HepG2 (cell line): Measurements from ENCODE around the gene CAMTA2. TPM values are rescaled to one million over a fixed set of nuclear protein-coding genes. Genes with fewer than 3 reads are reported as not detected.

Experiments used
- ARHGAP35 ChIP-seq: sonication (generic); formaldehyde crosslinking; IDR thresholded peaks from 2 replicates; pipeline ENCODE4 v1.9.0; 2022; ENCODE audit warnings: mild to moderate bottlenecking, inconsistent platforms, moderate library complexity, missing genetic modification reagents, borderline replicate concordance
- ATF7-NPFF ChIP-seq: sonication (generic); formaldehyde crosslinking; IDR thresholded peaks from 2 replicates; pipeline ENCODE4 v1.8.1; 2023; ENCODE audit warnings: mild to moderate bottlenecking, low read depth, missing genetic modification reagents, moderate library complexity
- BCL6 ChIP-seq: IDR thresholded peaks from 2 replicates; pipeline ENCODE4 v1.6.1; 2016; ENCODE audit warnings: missing genetic modification reagents, missing compliant biosample characterization
- HIVEP1 ChIP-seq: sonication (generic); formaldehyde crosslinking; IDR thresholded peaks from 2 replicates; pipeline ENCODE4 v1.4.0; 2020; ENCODE audit warnings: mild to moderate bottlenecking, missing genetic modification reagents
- HMG20B ChIP-seq: conservative IDR thresholded peaks from 2 replicates; pipeline ENCODE4 v1.6.1; 2016; ENCODE audit warnings: missing genetic modification reagents, missing compliant biosample characterization
- MED1 ChIP-seq: sonication (generic); formaldehyde crosslinking; IDR thresholded peaks from 2 replicates; pipeline ENCODE4 v1.4.0; 2020; ENCODE audit warnings: missing genetic modification reagents
- NKX3-1 ChIP-seq: sonication (generic); formaldehyde crosslinking; IDR thresholded peaks from 2 replicates; pipeline ENCODE4 v1.5.0; 2020; ENCODE audit warnings: missing genetic modification reagents
- TARDBP ChIP-seq: sonication (generic); formaldehyde crosslinking; IDR thresholded peaks from 2 replicates; pipeline ENCODE4 v1.8.0; 2022; ENCODE audit warnings: mild to moderate bottlenecking, missing genetic modification reagents
- XBP1 ChIP-seq: sonication (generic); formaldehyde crosslinking; IDR thresholded peaks from 2 replicates; pipeline ENCODE4 v1.5.0; 2020; ENCODE audit warnings: missing genetic modification reagents
- ZNF20 ChIP-seq: sonication (generic); formaldehyde crosslinking; IDR thresholded peaks from 2 replicates; pipeline ENCODE4 v1.4.0; 2020; ENCODE audit warnings: mild to moderate bottlenecking, moderate library complexity, missing genetic modification reagents
- ZNF230 ChIP-seq: sonication (generic); formaldehyde crosslinking; IDR thresholded peaks from 2 replicates; pipeline ENCODE4 v1.4.0; 2020; ENCODE audit warnings: mild to moderate bottlenecking, missing genetic modification reagents
- polyA plus RNA-seq, 8 experiments: library from polyadenylated mRNA; depleted of rRNA in 3 of 8; stranded (reverse) in 7 of 8; unstranded in 1 of 8; fragments of >200 nt; fragmentation: Illumina TruSeq in 4 of 8; extraction: Trizol in 4 of 8; gene quantifications; 2 replicates each; pipeline versions ENCODE4 v1.2.1 to v1.2.3, GENCODE V29; 2011 to 2016; ENCODE audit warnings: low read depth in 4 of 8, missing spikeins in 1 of 8, mixed read lengths in 1 of 8; ENCODE audit not compliant: insufficient read depth in 1 of 8
- total RNA-seq, 5 experiments: library from RNA; depleted of rRNA; stranded (reverse); fragments of >200 nt; fragmentation: Illumina TruSeq; extraction: Trizol; gene quantifications; 2 replicates each; pipeline ENCODE4 v1.2.3, GENCODE V29; 2016; ENCODE audit warnings: low read depth in 1 of 5
- TF ChIP-seq, protein P1 (sequence below): sonication (generic); formaldehyde crosslinking; IDR thresholded peaks from 2 replicates; pipeline ENCODE4 v1.5.0; 2020; ENCODE audit warnings: mild to moderate bottlenecking, missing genetic modification reagents, borderline replicate concordance
- TF ChIP-seq, protein P2 (sequence below): IDR thresholded peaks from 2 replicates; pipeline ENCODE4 v1.6.1; 2016; ENCODE audit warnings: control low read depth
- TF ChIP-seq, protein P3 (sequence below): sonication (generic); formaldehyde crosslinking; IDR thresholded peaks from 2 replicates; pipeline ENCODE4 v1.5.0; 2020; ENCODE audit warnings: mild to moderate bottlenecking, low read depth, missing genetic modification reagents, borderline replicate concordance
- TF ChIP-seq, protein P4 (sequence below), 2 experiments: sonication (generic) in 1 of 2; formaldehyde crosslinking in 1 of 2; IDR thresholded peaks; 2 replicates each; pipeline versions ENCODE4 v1.4.0 to v1.6.1; 2018 to 2020; ENCODE audit warnings: missing genetic modification reagents in 2 of 2, borderline replicate concordance in 1 of 2, low read depth in 1 of 2, mild to moderate bottlenecking in 1 of 2, missing biosample characterization in 1 of 2
- TF ChIP-seq, protein P5 (sequence below): sonication (generic); formaldehyde crosslinking; IDR thresholded peaks from 2 replicates; pipeline ENCODE4 v1.4.0; 2020; ENCODE audit warnings: missing genetic modification reagents

The CAMTA2 gene
- total and polyA plus RNA-seq, 2 of the 13 experiments (the other 11 are each of a cell fraction or from before 2014, with no cell fraction given) = 4.1 to 7.1 TPM

DNA sequence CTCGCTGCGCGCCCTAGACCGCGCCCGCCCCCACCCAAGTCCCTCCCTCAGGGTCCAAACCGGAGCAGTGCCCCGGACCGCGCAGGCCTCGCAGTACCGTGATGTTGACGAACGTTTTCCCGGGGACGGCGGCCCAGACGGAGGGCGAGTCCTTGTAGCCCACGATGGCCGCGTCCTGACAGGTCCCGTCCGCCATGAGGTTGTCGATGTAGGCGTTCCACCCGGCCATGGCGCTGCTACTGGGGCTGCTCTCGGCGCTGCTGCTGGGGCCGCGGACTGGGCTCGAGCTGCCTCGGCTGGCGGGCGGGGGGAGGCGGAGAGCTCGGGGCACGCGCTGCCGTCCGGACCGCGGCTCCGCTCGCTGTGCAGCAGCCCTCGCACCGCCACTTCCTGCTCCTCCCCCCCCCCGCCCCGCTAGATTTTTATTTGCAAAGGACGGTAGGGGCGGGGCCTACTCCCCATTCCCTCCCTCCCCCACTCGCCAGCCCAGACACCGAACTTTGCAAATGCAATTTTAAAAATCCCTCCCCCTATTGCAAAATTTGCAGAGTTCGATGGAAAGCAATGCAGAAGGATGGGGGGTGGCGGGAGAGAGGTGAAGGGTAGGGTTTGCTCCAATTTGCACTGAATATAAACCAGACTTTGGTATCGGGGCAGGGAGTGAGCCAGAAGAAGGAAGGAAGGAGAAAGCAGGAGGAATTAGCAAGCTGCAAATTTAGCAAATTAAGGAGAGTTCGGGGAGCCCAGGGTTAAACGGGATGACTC is 39.1 kb downstream of the CAMTA2 start, which contains the start of gene PFN1 (continued):
- TF ChIP-seq, protein P1, sequence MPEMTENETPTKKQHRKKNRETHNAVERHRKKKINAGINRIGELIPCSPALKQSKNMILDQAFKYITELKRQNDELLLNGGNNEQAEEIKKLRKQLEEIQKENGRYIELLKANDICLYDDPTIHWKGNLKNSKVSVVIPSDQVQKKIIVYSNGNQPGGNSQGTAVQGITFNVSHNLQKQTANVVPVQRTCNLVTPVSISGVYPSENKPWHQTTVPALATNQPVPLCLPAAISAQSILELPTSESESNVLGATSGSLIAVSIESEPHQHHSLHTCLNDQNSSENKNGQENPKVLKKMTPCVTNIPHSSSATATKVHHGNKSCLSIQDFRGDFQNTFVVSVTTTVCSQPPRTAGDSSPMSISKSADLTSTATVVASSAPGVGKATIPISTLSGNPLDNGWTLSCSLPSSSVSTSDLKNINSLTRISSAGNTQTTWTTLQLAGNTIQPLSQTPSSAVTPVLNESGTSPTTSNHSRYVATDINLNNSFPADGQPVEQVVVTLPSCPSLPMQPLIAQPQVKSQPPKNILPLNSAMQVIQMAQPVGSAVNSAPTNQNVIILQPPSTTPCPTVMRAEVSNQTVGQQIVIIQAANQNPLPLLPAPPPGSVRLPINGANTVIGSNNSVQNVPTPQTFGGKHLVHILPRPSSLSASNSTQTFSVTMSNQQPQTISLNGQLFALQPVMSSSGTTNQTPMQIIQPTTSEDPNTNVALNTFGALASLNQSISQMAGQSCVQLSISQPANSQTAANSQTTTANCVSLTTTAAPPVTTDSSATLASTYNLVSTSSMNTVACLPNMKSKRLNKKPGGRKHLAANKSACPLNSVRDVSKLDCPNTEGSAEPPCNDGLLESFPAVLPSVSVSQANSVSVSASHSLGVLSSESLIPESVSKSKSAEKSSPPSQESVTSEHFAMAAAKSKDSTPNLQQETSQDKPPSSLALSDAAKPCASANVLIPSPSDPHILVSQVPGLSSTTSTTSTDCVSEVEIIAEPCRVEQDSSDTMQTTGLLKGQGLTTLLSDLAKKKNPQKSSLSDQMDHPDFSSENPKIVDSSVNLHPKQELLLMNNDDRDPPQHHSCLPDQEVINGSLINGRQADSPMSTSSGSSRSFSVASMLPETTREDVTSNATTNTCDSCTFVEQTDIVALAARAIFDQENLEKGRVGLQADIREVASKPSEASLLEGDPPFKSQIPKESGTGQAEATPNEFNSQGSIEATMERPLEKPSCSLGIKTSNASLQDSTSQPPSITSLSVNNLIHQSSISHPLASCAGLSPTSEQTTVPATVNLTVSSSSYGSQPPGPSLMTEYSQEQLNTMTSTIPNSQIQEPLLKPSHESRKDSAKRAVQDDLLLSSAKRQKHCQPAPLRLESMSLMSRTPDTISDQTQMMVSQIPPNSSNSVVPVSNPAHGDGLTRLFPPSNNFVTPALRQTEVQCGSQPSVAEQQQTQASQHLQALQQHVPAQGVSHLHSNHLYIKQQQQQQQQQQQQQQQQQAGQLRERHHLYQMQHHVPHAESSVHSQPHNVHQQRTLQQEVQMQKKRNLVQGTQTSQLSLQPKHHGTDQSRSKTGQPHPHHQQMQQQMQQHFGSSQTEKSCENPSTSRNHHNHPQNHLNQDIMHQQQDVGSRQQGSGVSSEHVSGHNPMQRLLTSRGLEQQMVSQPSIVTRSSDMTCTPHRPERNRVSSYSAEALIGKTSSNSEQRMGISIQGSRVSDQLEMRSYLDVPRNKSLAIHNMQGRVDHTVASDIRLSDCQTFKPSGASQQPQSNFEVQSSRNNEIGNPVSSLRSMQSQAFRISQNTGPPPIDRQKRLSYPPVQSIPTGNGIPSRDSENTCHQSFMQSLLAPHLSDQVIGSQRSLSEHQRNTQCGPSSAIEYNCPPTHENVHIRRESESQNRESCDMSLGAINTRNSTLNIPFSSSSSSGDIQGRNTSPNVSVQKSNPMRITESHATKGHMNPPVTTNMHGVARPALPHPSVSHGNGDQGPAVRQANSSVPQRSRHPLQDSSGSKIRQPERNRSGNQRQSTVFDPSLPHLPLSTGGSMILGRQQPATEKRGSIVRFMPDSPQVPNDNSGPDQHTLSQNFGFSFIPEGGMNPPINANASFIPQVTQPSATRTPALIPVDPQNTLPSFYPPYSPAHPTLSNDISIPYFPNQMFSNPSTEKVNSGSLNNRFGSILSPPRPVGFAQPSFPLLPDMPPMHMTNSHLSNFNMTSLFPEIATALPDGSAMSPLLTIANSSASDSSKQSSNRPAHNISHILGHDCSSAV (CRISPR knock-in tag) = no peak
- TF ChIP-seq, protein P2, sequence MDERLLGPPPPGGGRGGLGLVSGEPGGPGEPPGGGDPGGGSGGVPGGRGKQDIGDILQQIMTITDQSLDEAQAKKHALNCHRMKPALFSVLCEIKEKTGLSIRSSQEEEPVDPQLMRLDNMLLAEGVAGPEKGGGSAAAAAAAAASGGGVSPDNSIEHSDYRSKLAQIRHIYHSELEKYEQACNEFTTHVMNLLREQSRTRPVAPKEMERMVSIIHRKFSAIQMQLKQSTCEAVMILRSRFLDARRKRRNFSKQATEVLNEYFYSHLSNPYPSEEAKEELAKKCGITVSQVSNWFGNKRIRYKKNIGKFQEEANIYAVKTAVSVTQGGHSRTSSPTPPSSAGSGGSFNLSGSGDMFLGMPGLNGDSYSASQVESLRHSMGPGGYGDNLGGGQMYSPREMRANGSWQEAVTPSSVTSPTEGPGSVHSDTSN (CRISPR knock-in tag) = no peak
- TF ChIP-seq NKX3-1 (CRISPR knock-in tag) (0 out of 2 replicates have a peak, but pooled peaks have one; percentile 26), MED1 (CRISPR knock-in tag) (peak; percentile 63), HIVEP1 (CRISPR knock-in tag) (no peak), ATF7-NPFF (CRISPR knock-in tag) (no peak), BCL6 (no peak), ZNF20 (CRISPR knock-in tag) (peak; percentile 63; the same call in 1 of the 2 replicates), ARHGAP35 (CRISPR knock-in tag) (peak; percentile 69; the same call in 1 of the 2 replicates), ZNF230 (CRISPR knock-in tag) (no peak), TARDBP (CRISPR knock-in tag) (no peak), XBP1 (CRISPR knock-in tag) (no peak), HMG20B (CRISPR knock-in tag) (no peak)
- TF ChIP-seq, protein P3, sequence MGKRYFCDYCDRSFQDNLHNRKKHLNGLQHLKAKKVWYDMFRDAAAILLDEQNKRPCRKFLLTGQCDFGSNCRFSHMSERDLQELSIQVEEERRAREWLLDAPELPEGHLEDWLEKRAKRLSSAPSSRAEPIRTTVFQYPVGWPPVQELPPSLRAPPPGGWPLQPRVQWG = no peak
- TF ChIP-seq, protein P4, sequence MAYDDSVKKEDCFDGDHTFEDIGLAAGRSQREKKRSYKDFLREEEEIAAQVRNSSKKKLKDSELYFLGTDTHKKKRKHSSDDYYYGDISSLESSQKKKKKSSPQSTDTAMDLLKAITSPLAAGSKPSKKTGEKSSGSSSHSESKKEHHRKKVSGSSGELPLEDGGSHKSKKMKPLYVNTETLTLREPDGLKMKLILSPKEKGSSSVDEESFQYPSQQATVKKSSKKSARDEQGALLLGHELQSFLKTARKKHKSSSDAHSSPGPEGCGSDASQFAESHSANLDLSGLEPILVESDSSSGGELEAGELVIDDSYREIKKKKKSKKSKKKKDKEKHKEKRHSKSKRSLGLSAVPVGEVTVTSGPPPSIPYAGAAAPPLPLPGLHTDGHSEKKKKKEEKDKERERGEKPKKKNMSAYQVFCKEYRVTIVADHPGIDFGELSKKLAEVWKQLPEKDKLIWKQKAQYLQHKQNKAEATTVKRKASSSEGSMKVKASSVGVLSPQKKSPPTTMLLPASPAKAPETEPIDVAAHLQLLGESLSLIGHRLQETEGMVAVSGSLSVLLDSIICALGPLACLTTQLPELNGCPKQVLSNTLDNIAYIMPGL (CRISPR knock-in tag; IDR thresholded peaks at IDR 0.05; ENCODE audit: borderline replicate concordance in 1 of 2, low read depth in 1 of 2) = 0 out of 4 replicates have a peak, but pooled peaks of 1 of the 2 experiments have one; percentile 30
- TF ChIP-seq, protein P5, sequence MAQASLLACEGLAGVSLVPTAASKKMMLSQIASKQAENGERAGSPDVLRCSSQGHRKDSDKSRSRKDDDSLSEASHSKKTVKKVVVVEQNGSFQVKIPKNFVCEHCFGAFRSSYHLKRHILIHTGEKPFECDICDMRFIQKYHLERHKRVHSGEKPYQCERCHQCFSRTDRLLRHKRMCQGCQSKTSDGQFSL (CRISPR knock-in tag) = peak; percentile 67; the same call in 1 of the 2 replicates
